ENCODE measurements around the gene DUSP19. TPM values are rescaled to one million over a fixed set of nuclear protein-coding genes. Genes with fewer than 3 reads are reported as not detected.

The DUSP19 gene
- total and polyA plus RNA-seq, 10 of the 15 experiments (the other 5 are each of a cell fraction or from before 2014, with no cell fraction given) = 0.16 to 1.7 (median 0.57) TPM

DNA sequence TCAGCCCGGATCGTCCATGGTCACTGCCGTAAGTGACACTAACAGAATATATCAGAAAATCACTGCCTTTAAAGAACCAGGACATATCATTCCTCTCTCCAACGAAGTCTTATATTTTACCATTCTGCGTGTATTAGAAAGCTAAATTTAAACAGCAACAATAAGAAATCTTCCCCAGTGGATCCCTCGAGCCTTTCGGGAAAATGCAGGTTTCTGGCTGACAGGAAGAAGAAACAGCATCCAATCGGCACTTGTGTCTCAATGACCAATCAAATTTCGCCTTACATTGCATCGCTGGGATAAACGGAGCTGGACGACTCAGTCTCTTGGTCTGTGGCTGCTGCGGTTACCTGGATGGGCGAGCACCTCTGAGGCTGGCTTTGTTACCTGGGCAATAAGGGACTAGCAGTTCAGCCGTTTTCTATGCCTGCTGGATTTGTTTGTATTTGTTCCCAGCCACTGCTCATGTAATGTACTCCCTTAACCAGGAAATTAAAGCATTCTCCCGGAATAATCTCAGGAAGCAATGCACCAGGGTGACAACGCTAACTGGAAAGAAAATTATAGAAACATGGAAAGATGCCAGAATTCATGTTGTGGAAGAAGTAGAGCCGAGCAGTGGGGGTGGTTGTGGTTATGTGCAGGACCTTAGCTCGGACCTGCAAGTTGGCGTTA, at the start of gene DUSP19 (continued):
- TF ChIP-seq, protein P1, sequence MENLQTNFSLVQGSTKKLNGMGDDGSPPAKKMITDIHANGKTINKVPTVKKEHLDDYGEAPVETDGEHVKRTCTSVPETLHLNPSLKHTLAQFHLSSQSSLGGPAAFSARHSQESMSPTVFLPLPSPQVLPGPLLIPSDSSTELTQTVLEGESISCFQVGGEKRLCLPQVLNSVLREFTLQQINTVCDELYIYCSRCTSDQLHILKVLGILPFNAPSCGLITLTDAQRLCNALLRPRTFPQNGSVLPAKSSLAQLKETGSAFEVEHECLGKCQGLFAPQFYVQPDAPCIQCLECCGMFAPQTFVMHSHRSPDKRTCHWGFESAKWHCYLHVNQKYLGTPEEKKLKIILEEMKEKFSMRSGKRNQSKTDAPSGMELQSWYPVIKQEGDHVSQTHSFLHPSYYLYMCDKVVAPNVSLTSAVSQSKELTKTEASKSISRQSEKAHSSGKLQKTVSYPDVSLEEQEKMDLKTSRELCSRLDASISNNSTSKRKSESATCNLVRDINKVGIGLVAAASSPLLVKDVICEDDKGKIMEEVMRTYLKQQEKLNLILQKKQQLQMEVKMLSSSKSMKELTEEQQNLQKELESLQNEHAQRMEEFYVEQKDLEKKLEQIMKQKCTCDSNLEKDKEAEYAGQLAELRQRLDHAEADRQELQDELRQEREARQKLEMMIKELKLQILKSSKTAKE (IDR thresholded peaks at IDR 0.05; ENCODE audit: low read depth, poor library complexity, severe bottlenecking) = no peak
- TF ChIP-seq ETV6 (conservative IDR thresholded peaks at IDR 0.05 in 1 of 2, IDR thresholded peaks at IDR 0.05 in 1 of 2; ENCODE audit: borderline replicate concordance in 1 of 2, low read depth in 1 of 2) = no peak; a peak in 1 of 4 replicates

DNA sequence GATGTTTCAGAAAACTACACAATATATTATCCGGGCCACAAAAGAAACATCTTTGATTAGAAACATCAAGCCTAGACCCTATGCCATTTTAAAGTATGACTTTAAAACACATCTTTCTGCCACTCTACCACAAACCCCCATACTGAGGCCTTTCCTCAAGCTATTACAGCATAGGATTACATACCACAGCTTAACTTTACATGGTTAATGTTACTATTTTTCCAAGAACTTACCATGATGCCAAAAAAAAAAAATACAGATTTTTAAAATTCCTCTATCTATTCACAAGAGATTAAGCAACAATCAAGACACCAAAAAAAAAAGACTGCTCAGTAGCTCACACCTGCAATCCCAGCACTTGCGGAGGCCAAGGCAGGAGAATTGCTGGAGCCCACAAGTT, 49.3 kb upstream of the DUSP19 start:
- no peak overlapping the region for H3K4me3 ChIP-seq
- CTCF ChIA-PET = no interaction called here
- no peak overlapping the region for H3K27ac ChIP-seq (ENCODE audit: control insufficient read depth, insufficient read depth)
- SMC1A ChIA-PET (ENCODE audit: uncharacterized antibody, unreplicated experiment) = interaction anchor here (0.6 kb wide), 1 partner anchor 1258 kb away, joined by 3 read pairs; no protein-coding TSS in a partner anchor
- no peak overlapping the region for H2AFZ ChIP-seq (ENCODE audit: control insufficient read depth, low read depth, low read length)
- DNase-seq (ENCODE audit: low read depth, low spot score) (no peak), ATAC-seq (no peak), FAIRE-seq (no peak)
- POLR2A ChIA-PET = no interaction called here
- no TSS peak for BruUV-seq (replicated peaks)
- in situ Hi-C loops (cut with MboI) = no loop called here
- no peaks in the 10 kb centered on the region for H3K79me2 ChIP-seq (ENCODE audit: control insufficient read depth, insufficient read depth, low read length)
- intact Hi-C loops (cut with micrococcal nuclease; ENCODE audit: unreplicated experiment) = no loop called here
- H3K36me3 ChIP-seq (ENCODE audit: control insufficient read depth in 2 of 2, insufficient read depth in 2 of 2, low read length in 1 of 2) = no peaks in the 10 kb centered on the region
- H3K27me3 ChIP-seq (replicated peaks in 1 of 2; ENCODE audit: control insufficient read depth in 2 of 2, insufficient read depth in 2 of 2, low read length in 1 of 2) = peaks cover 0 to 4% of the 10 kb centered on the region in 2 experiments; a peak in 1 of 4 replicates
- H3K4me1 ChIP-seq (ENCODE audit: control insufficient read depth, insufficient read depth, low read length) = no peaks in the 10 kb centered on the region
- no peaks in the 10 kb centered on the region for H3K9me3 ChIP-seq (replicated peaks; ENCODE audit: control insufficient read depth, insufficient read depth, low read length)
- H4K20me1 ChIP-seq (ENCODE audit: control insufficient read depth, insufficient read depth) = no peaks in the 10 kb centered on the region
- no peak overlapping the region for H3K4me2 ChIP-seq (ENCODE audit: control insufficient read depth, insufficient read depth)
- RAD21 ChIA-PET (ENCODE audit: unreplicated experiment) = no interaction called here
- no peak overlapping the region for H3K9ac ChIP-seq (ENCODE audit: control insufficient read depth, insufficient read depth, low read length)
- WGBS (ENCODE audit: insufficient coverage, insufficient replicate concordance, low lambda C conversion rate, missing lambda C conversion rate) = 95% methylated on average over 2 of the region's 2 CpGs
- TF ChIP-seq NR2C2 (IDR thresholded peaks at IDR 0.05; ENCODE audit: borderline replicate concordance, control insufficient read depth, insufficient read length, low read depth) (no peak), CBX5 (IDR thresholded peaks at IDR 0.05; ENCODE audit: low read depth) (no peak), EGR1 (IDR thresholded peaks at IDR 0.05; ENCODE audit: borderline replicate concordance in 1 of 2, low read depth in 2 of 2, low read length in 2 of 2) (no peak), ZSCAN29 (IDR thresholded peaks at IDR 0.05) (no peak), STAT1 (conservative IDR thresholded peaks at IDR 0.05) (no peak), TCF7 (IDR thresholded peaks at IDR 0.05; ENCODE audit: borderline replicate concordance) (no peak), STAT3 (IDR thresholded peaks at IDR 0.05; ENCODE audit: low read depth, low read length) (no peak)
- TF ChIP-seq, protein P2, sequence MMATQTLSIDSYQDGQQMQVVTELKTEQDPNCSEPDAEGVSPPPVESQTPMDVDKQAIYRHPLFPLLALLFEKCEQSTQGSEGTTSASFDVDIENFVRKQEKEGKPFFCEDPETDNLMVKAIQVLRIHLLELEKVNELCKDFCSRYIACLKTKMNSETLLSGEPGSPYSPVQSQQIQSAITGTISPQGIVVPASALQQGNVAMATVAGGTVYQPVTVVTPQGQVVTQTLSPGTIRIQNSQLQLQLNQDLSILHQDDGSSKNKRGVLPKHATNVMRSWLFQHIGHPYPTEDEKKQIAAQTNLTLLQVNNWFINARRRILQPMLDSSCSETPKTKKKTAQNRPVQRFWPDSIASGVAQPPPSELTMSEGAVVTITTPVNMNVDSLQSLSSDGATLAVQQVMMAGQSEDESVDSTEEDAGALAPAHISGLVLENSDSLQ (IDR thresholded peaks at IDR 0.05) = no peak
- TF ChIP-seq, protein P3, sequence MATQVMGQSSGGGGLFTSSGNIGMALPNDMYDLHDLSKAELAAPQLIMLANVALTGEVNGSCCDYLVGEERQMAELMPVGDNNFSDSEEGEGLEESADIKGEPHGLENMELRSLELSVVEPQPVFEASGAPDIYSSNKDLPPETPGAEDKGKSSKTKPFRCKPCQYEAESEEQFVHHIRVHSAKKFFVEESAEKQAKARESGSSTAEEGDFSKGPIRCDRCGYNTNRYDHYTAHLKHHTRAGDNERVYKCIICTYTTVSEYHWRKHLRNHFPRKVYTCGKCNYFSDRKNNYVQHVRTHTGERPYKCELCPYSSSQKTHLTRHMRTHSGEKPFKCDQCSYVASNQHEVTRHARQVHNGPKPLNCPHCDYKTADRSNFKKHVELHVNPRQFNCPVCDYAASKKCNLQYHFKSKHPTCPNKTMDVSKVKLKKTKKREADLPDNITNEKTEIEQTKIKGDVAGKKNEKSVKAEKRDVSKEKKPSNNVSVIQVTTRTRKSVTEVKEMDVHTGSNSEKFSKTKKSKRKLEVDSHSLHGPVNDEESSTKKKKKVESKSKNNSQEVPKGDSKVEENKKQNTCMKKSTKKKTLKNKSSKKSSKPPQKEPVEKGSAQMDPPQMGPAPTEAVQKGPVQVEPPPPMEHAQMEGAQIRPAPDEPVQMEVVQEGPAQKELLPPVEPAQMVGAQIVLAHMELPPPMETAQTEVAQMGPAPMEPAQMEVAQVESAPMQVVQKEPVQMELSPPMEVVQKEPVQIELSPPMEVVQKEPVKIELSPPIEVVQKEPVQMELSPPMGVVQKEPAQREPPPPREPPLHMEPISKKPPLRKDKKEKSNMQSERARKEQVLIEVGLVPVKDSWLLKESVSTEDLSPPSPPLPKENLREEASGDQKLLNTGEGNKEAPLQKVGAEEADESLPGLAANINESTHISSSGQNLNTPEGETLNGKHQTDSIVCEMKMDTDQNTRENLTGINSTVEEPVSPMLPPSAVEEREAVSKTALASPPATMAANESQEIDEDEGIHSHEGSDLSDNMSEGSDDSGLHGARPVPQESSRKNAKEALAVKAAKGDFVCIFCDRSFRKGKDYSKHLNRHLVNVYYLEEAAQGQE (IDR thresholded peaks at IDR 0.05; ENCODE audit: low read depth, low read length) = no peak
- TF ChIP-seq, protein P4, sequence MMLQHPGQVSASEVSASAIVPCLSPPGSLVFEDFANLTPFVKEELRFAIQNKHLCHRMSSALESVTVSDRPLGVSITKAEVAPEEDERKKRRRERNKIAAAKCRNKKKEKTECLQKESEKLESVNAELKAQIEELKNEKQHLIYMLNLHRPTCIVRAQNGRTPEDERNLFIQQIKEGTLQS (IDR thresholded peaks at IDR 0.05; ENCODE audit: borderline replicate concordance, extremely low read depth, low read depth, low read length) = no peak
- TF ChIP-seq, protein P5, sequence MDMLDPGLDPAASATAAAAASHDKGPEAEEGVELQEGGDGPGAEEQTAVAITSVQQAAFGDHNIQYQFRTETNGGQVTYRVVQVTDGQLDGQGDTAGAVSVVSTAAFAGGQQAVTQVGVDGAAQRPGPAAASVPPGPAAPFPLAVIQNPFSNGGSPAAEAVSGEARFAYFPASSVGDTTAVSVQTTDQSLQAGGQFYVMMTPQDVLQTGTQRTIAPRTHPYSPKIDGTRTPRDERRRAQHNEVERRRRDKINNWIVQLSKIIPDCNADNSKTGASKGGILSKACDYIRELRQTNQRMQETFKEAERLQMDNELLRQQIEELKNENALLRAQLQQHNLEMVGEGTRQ (IDR thresholded peaks at IDR 0.05; ENCODE audit: borderline replicate concordance, low read depth, low read length) = no peak
